ENCODE results near the gene SKP1.
"Not testable (repeated sequence)": the region's sequence is repeated elsewhere in the genome, so short reads cannot be mapped to it uniquely, and the experiment has no call there.

SKP1 gene

GRCh38 chr5:134184155-134185135 lies 7.7 kb upstream of the SKP1 start:
- in situ Hi-C loops (cut with HindIII; ENCODE audit: low pct_ligation_motif_present, low pct_unique_long_range_greater_than_20kb, low sequenced_read_pairs) = no loop called here
- peak; percentile 62 for DNase-seq

- no peak for DNase-seq
- in situ Hi-C loops (cut with HindIII; ENCODE audit: low pct_ligation_motif_present, low pct_unique_long_range_greater_than_20kb, low sequenced_read_pairs) = no loop called here
These were observed 6.7 kb upstream of the SKP1 start for GRCh38 chr5:134183481-134183880.

DNA sequence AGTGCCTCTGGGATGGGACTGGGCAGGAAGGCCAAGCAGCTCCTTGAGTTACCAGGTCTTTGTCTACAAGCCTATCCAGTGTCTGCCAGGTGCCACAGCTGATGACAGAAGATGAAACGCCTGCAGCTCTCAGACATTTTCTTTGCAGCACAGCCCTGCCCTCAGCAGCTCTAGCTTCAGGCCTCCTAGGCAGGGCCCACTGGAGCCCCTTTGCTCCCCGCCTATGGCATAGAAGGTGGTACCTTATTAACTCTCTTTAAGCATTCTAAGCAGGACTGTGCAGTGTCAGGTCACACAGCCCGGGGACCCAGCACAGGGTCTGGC lies 1.3 kb upstream of the SKP1 start:
- no peak for DNase-seq
- in situ Hi-C loops (cut with HindIII; ENCODE audit: low pct_ligation_motif_present, low pct_unique_long_range_greater_than_20kb, low sequenced_read_pairs) = no loop called here

GRCh38 chr5:134177369-134178095 lies 782 bp upstream of the SKP1 start:
- in situ Hi-C loops (cut with HindIII; ENCODE audit: low pct_ligation_motif_present, low pct_unique_long_range_greater_than_20kb, low sequenced_read_pairs) = no loop called here
- no peak for DNase-seq

GRCh38 chr5:134175921-134176510 lies 734 bp downstream of the SKP1 start:
- in situ Hi-C loops (cut with HindIII; ENCODE audit: low pct_ligation_motif_present, low pct_unique_long_range_greater_than_20kb, low sequenced_read_pairs) = no loop called here
- DNase-seq = peak; percentile 21

DNA sequence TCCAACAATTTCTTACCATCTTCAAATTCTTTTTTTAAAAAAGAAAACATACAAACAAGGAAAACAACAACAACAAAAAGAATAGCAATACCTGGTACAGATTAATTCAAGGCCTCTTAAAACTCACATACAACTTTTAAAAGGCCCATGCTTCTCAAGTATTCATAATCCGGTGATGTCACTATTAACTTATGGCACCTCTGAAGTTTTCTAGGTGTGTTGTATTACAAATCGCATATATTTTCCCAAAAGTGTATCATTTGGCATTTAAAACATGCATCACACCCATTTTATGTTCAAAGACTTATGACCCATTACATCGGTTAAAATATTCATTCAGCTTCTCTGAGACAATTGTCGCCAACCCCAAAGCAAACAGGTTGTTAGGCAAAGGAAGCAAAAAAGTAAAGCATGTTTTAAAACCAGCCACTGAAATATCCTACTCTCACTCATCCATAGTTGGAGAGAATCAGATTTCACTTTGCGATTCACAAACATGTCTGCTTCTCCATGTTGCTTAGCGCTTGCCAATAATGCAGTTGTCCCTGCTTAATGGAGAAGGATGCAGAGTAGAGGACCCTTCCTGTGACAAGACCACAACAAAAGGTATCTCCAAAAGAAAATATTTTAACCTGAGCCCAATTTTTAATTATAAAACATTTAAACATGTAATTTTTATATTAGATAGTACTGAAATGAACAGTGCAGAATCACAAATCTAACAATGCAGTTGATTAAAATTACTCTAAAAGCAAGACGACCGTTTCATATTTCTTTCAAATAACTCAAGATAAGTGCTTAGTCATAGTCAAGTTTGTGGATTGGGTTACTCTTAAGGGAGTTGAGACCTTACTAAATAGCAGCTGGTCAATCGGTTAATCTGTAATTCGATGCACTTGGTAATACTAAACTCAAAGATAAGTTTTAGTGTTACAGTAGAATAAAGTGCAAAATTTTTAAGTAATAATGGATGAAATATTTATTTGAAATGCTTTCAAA lies 1.6 kb downstream of the SKP1 start:
- DNase-seq = peak; percentile 32
- in situ Hi-C loops (cut with HindIII; ENCODE audit: low pct_ligation_motif_present, low pct_unique_long_range_greater_than_20kb, low sequenced_read_pairs) = loop anchor here (25.0 kb wide), 1 partner anchor 113 kb away; no protein-coding TSS in a partner anchor

GRCh38 chr5:134171972-134172371 lies 4.8 kb downstream of the SKP1 start:
- no peak for DNase-seq
- in situ Hi-C loops (cut with HindIII; ENCODE audit: low pct_ligation_motif_present, low pct_unique_long_range_greater_than_20kb, low sequenced_read_pairs) = loop anchor here (25.0 kb wide), 1 partner anchor 110 kb away; no protein-coding TSS in a partner anchor

DNA sequence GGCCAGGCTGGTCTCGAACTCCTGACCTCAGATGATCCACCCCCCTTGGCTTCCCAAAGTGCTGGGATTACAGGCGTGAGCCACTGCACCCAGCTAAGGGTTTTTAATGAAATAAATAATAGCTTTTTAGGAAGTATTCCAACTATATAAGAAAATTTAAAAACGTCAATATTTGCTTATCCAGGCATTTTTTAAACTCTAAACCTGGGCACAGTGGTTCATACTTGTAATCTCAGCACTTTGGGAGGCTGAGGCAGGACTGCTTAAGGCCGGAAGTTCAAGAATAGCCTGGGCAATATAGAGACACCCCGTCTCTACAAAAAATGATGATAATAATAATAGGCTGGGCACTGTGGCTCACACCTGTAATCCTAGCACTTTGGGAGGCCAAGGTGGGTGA lies 14.2 kb downstream of the SKP1 start:
- DNase-seq = no peak
- in situ Hi-C loops (cut with HindIII; ENCODE audit: low pct_ligation_motif_present, low pct_unique_long_range_greater_than_20kb, low sequenced_read_pairs) = loop anchor here (25.0 kb wide), 1 partner anchor 100 kb away; no protein-coding TSS in a partner anchor

- no peak for DNase-seq
- in situ Hi-C loops (cut with HindIII; ENCODE audit: low pct_ligation_motif_present, low pct_unique_long_range_greater_than_20kb, low sequenced_read_pairs) = loop anchor here (25.0 kb wide), 1 partner anchor 99 kb away; no protein-coding TSS in a partner anchor
These were observed 15.0 kb downstream of the SKP1 start for GRCh38 chr5:134161513-134162395.

DNA sequence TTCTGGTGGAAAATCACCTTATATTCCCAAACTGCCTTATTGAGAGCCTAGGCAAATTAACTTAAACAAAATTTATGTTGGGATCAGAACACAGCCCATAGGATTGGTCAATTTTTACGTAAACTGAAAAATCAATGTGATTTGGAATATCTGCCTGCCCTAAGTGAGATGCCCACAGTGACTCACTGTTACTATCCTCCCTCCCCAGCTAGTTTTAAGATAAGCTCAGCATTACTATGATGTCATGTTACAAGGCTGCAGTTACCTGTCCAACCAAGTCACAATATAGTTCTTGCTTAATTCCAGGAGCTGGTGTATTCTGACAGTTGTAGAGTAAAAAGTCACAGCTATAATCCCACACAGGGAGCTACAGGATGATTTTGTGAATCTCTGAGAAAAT lies 23.1 kb downstream of the SKP1 start:
- in situ Hi-C loops (cut with HindIII; ENCODE audit: low pct_ligation_motif_present, low pct_unique_long_range_greater_than_20kb, low sequenced_read_pairs) = loop anchor here (25.0 kb wide), 1 partner anchor 91 kb away; no protein-coding TSS in a partner anchor
- no peak for DNase-seq

- no peak for DNase-seq
- in situ Hi-C loops (cut with HindIII; ENCODE audit: low pct_ligation_motif_present, low pct_unique_long_range_greater_than_20kb, low sequenced_read_pairs) = loop anchor here (25.0 kb wide), 1 partner anchor 91 kb away; no protein-coding TSS in a partner anchor
These were observed 23.5 kb downstream of the SKP1 start for GRCh38 chr5:134153241-134153640.

GRCh38 chr5:134152173-134152832 lies 24.4 kb downstream of the SKP1 start:
- in situ Hi-C loops (cut with HindIII; ENCODE audit: low pct_ligation_motif_present, low pct_unique_long_range_greater_than_20kb, low sequenced_read_pairs) = loop anchor here (25.0 kb wide), 1 partner anchor 90 kb away; no protein-coding TSS in a partner anchor
- not testable (repeated sequence) for DNase-seq

GRCh38 chr5:134151723-134152122 lies 25.0 kb downstream of the SKP1 start:
- DNase-seq = no peak
- in situ Hi-C loops (cut with HindIII; ENCODE audit: low pct_ligation_motif_present, low pct_unique_long_range_greater_than_20kb, low sequenced_read_pairs) = loop anchor here (25.0 kb wide), 1 partner anchor 89 kb away; no protein-coding TSS in a partner anchor

DNA sequence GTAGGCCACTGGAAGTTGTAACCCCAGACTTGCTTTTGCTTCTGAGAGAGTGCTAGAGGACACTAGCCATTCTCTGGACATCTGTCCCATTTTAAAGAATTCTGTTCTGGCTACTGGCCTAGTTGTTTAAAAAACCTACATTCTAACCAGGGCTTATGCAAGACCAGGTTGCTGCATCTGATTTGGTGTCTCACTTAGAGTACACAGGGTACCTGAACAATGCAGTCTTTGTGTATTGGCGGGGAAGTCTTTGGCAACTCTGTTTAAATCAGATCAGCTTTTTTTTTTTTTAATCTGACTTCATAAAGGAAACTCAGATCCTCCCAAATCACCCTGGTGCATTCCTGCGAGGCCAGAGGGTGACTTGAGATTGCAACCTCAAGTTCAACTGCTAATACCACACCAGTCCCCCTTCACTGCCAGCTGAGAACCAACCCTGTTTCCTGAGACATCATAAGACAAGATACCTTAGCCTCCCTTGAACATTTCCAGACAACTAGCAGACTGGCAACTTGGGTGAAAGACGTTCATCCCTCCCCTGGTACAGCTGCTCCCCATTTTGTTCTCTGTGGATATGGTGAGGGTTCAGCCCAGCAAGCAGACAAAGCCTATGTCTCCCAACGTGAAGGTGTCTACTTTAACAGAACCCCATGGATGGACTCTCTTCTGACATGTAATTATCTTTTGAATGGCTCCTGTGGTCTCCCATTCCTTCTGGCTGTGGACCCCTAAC lies 27.0 kb downstream of the SKP1 start:
- no peak for DNase-seq
- in situ Hi-C loops (cut with HindIII; ENCODE audit: low pct_ligation_motif_present, low pct_unique_long_range_greater_than_20kb, low sequenced_read_pairs) = loop anchor here (25.0 kb wide), 1 partner anchor 87 kb away; no protein-coding TSS in a partner anchor

DNA sequence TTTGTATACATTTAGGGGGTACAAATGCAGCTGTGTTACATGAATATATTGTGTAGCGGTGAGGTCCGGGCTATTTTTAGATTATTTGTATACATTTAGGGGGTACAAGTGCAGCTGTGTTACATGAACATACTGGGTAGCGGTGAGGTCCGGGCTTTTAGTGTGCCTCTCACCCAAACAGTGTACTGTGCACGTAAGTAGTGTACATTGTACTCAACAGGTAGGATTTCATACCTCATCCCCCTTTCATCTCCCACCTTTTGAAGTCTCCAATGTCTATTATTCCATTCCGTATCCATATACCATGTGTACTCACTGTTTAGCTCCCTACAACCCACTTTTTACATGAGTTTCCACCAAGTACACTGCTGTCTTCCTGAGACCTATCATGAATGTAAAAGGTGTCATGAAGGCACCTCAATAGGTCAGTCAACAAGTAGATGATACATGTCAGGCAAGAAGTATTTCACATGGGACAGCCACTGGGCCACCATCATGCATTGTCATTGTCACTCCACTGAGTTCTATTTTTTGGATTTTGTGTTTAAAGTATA lies 27.7 kb downstream of the SKP1 start:
- in situ Hi-C loops (cut with HindIII; ENCODE audit: low pct_ligation_motif_present, low pct_unique_long_range_greater_than_20kb, low sequenced_read_pairs) = no loop called here
- DNase-seq = no peak
